Measurements from ENCODE around the gene PF4V1. TPM values are rescaled to one million over a fixed set of nuclear protein-coding genes. Genes with fewer than 3 reads are reported as not detected.

The PF4V1 gene
- total and polyA plus RNA-seq, 2 of the 13 experiments (the other 11 are each of a cell fraction or from before 2014, with no cell fraction given), result not detected

DNA sequence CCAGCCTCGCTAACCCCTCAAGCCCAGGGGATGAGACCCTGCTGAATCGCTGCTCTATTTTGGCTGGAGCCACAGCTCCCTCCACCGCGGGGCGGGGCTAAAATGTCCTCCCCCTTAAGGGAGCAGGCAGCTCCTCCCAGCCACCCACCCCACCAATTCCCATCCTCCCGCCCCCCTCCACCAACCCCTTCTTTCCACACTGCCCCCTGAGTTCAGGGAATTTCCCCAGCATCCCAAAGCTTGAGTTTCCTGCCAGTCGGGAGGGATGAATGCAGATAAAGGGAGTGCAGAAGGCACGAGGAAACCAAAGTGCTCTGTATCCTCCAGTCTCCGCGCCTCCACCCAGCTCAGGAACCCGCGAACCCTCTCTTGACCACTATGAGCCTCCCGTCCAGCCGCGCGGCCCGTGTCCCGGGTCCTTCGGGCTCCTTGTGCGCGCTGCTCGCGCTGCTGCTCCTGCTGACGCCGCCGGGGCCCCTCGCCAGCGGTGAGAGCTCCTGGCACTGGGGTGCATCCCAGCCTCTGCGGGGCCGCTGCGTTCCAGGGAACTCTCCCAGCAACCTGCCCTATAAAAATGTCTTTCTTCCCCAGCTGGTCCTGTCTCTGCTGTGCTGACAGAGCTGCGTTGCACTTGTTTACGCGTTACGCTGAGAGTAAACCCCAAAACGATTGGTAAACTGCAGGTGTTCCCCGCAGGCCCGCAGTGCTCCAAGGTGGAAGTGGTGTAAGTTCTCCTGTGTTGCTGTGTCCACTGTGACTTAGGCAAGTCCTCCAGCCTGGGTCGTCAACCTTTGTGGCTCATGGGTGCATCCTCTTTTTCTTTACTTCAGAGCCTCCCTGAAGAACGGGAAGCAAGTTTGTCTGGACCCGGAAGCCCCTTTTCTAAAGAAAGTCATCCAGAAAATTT lies 16.5 kb upstream of the PF4V1 start, which contains the start of gene CXCL6:
Gene CXCL6 (plus strand): TSS at position 306 of the 907 bp plus-strand sequence. CDS start 73 bp downstream, at position 379.
- H4K20me1 ChIP-seq (ENCODE audit: insufficient read depth, low read length), result no peaks in the 10 kb centered on the region
- H2AFZ ChIP-seq (ENCODE audit: low read length), result no peak within 1 kb of the TSS
- CTCF ChIA-PET (ENCODE audit: low intra/inter-chr PET ratio, low total read pairs), result no interaction called here
- WGBS (ENCODE audit: low lambda C conversion rate), result 32% methylated on average over 17 of the region's 41 CpGs
- H3K36me3 ChIP-seq (replicated peaks in 1 of 2; ENCODE audit: control insufficient read depth in 1 of 2, insufficient read depth in 2 of 2, low read length in 2 of 2), result no peaks in the 10 kb centered on the region
- H3K79me2 ChIP-seq (ENCODE audit: insufficient read depth, low read length), result no peaks in the 10 kb centered on the region
- intact Hi-C loops (cut with micrococcal nuclease; ENCODE audit: unreplicated experiment) (no loop called here), in situ Hi-C loops (cut with HindIII; ENCODE audit: extremely low pct_ligation_motif_present, low pct_unique_long_range_greater_than_20kb) (no loop called here)
- H3K4me2 ChIP-seq (ENCODE audit: low read depth, low read length), result no peak within 1 kb of the TSS
- no peak for DNase-seq (ENCODE audit: low spot score)
- no peak within 1 kb of the TSS for H3K4me3 ChIP-seq (replicated peaks in 1 of 3; ENCODE audit: insufficient read depth in 1 of 3, low read depth in 2 of 3, low read length in 3 of 3)
- POLR2A ChIA-PET, result no interaction called here
- ATAC-seq, result no peak
- TF ChIP-seq BORCS8-MEF2B (CRISPR knock-in tag; IDR thresholded peaks at IDR 0.05) (no peak), ZNF337 (CRISPR knock-in tag; IDR thresholded peaks at IDR 0.05; ENCODE audit: borderline replicate concordance, low read depth) (no peak), ZNF468 (CRISPR knock-in tag; IDR thresholded peaks at IDR 0.05) (no peak), EED (CRISPR knock-in tag; IDR thresholded peaks at IDR 0.05) (no peak), TRIM24 (CRISPR knock-in tag; IDR thresholded peaks at IDR 0.05) (no peak), KAT2B (IDR thresholded peaks at IDR 0.05; ENCODE audit: borderline replicate concordance, low read depth, low read length) (no peak), NCOR1 (IDR thresholded peaks at IDR 0.05; ENCODE audit: borderline replicate concordance, low read length) (no peak), ZNF263 (CRISPR knock-in tag; IDR thresholded peaks at IDR 0.05) (no peak)
- TF ChIP-seq, protein P1, sequence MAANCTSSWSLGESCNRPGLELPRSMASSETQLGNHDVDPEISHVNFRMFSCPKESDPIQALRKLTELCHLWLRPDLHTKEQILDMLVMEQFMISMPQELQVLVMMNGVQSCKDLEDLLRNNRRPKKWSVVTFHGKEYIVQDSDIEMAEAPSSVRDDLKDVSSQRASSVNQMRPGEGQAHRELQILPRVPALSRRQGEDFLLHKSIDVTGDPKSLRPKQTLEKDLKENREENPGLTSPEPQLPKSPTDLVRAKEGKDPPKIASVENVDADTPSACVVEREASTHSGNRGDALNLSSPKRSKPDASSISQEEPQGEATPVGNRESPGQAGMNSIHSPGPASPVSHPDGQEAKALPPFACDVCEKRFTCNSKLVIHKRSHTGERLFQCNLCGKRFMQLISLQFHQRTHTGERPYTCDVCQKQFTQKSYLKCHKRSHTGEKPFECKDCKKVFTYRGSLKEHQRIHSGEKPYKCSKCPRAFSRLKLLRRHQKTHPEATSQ (CRISPR knock-in tag; IDR thresholded peaks at IDR 0.05; ENCODE audit: borderline replicate concordance), result no peak
- peaks cover 0 to 5% of the 10 kb centered on the region in 2 experiments; a peak in 1 of 5 replicates for H3K27me3 ChIP-seq (ENCODE audit: control insufficient read depth in 1 of 2, insufficient read depth in 2 of 2, low read length in 2 of 2)
- H3K4me1 ChIP-seq (ENCODE audit: insufficient read depth, low read length), result peaks cover 8% of the 10 kb centered on the region; the same call in 1 of the 2 replicates
- no peaks in the 10 kb centered on the region for H3K9me3 ChIP-seq (ENCODE audit: low read length)
- BruUV-seq (replicated peaks), result no TSS peak
- FAIRE-seq, result no peak
- H3K9ac ChIP-seq (ENCODE audit: insufficient read depth, low read depth, low read length), result no peak within 1 kb of the TSS
- no peak within 1 kb of the TSS for H3K27ac ChIP-seq (ENCODE audit: extremely low read length, insufficient read depth, low read length)
